SHP77 treated with DMSO at 0.1 percent for 48 hours (cell line): ENCODE data around the gene TOM1L2.
"Not testable (repeated sequence)": the region's sequence is repeated elsewhere in the genome, so short reads cannot be mapped to it uniquely, and the experiment has no call there.

Experiments
- DNase-seq: peaks from one replicate; lab custom pipeline; 2025; lab: John Stamatoyannopoulos, UW

TOM1L2 gene

GRCh38 chr17:17970699-17971430 lies 1.3 kb downstream of the TOM1L2 start:
- DNase-seq: no peak

GRCh38 chr17:17966399-17966798 lies 5.8 kb downstream of the TOM1L2 start:
- DNase-seq: no peak

GRCh38 chr17:17965152-17965721 lies 7.0 kb downstream of the TOM1L2 start:
- DNase-seq: no peak

GRCh38 chr17:17964710-17965109 lies 7.5 kb downstream of the TOM1L2 start:
- no peak for DNase-seq

- DNase-seq: no peak
Measured at GRCh38 chr17:17963694-17964436, 8.3 kb downstream of the TOM1L2 start.

GRCh38 chr17:17963066-17963465 lies 9.1 kb downstream of the TOM1L2 start:
- no peak for DNase-seq

- no peak for DNase-seq
Measured at GRCh38 chr17:17960500-17961030, 11.6 kb downstream of the TOM1L2 start.

GRCh38 chr17:17959520-17960361 lies 12.5 kb downstream of the TOM1L2 start:
- DNase-seq: no peak

- no peak for DNase-seq
Measured at GRCh38 chr17:17958982-17959381, 13.2 kb downstream of the TOM1L2 start.

GRCh38 chr17:17957584-17957916 lies 14.7 kb downstream of the TOM1L2 start:
- no peak for DNase-seq

GRCh38 chr17:17955790-17956341 lies 16.3 kb downstream of the TOM1L2 start:
- DNase-seq: not testable (repeated sequence)

- DNase-seq: no peak
Measured at GRCh38 chr17:17954079-17954478, 18.1 kb downstream of the TOM1L2 start.

GRCh38 chr17:17952691-17953090 lies 19.5 kb downstream of the TOM1L2 start:
- no peak for DNase-seq

GRCh38 chr17:17951524-17951923 lies 20.7 kb downstream of the TOM1L2 start:
- no peak for DNase-seq

- DNase-seq: no peak
Measured at GRCh38 chr17:17950806-17951205, 21.4 kb downstream of the TOM1L2 start.

- DNase-seq: no peak
Measured at GRCh38 chr17:17950347-17950746, 21.9 kb downstream of the TOM1L2 start.

GRCh38 chr17:17947966-17948365 lies 24.2 kb downstream of the TOM1L2 start:
- DNase-seq: no peak

- no peak for DNase-seq
Measured at GRCh38 chr17:17947309-17947708, 24.9 kb downstream of the TOM1L2 start.

GRCh38 chr17:17946093-17946492 lies 26.1 kb downstream of the TOM1L2 start:
- DNase-seq: no peak

- DNase-seq: no peak
Measured at GRCh38 chr17:17944743-17945142, 27.5 kb downstream of the TOM1L2 start.

- DNase-seq: no peak
Measured at GRCh38 chr17:17944242-17944641, 28.0 kb downstream of the TOM1L2 start.
